ENCODE results near the gene KRTAP12-3.
"Not testable (repeated sequence)": the region's sequence is repeated elsewhere in the genome, so short reads cannot be mapped to it uniquely, and the experiment has no call there.

Gene KRTAP12-3

GRCh38 chr21:44644878-44645277 is 12.9 kb upstream of the KRTAP12-3 start:
- Histone ChIP-seq H3K27ac (replicated peaks; ENCODE audit: low read length) (no peak overlapping the region), H3K4ac (ENCODE audit: low read length) (no peak overlapping the region), H2AFZ (ENCODE audit: low read length) (no peak overlapping the region), H4K91ac (ENCODE audit: low read depth, low read length, poor library complexity) (no peak overlapping the region), H2BK15ac (ENCODE audit: low read length) (no peak overlapping the region), H4K8ac (ENCODE audit: low read depth, low read length) (no peak overlapping the region), H3K9ac (ENCODE audit: low read depth, low read length, poor library complexity) (no peak overlapping the region), H2BK5ac (ENCODE audit: low read length) (no peak overlapping the region), H3K4me3 (ENCODE audit: low read length in 2 of 2) (no peak overlapping the region), H3K27me3 (ENCODE audit: control insufficient read depth in 3 of 3, insufficient read depth in 3 of 3, low read depth in 1 of 3, low read length in 3 of 3) (peaks cover 0 to 15% (median 0%) of the 10 kb centered on the region in 3 experiments), H3K23ac (ENCODE audit: low read depth, low read length, poor library complexity) (no peak overlapping the region), H3K14ac (ENCODE audit: low read length) (no peak overlapping the region), H3K79me1 (ENCODE audit: low read depth, low read length) (no peaks in the 10 kb centered on the region), H3K36me3 (replicated peaks in 1 of 2; ENCODE audit: control insufficient read depth in 2 of 2, insufficient read depth in 2 of 2, low read length in 2 of 2) (no peaks in the 10 kb centered on the region), H3K9me3 (replicated peaks in 1 of 2; ENCODE audit: control insufficient read depth in 2 of 2, insufficient read depth in 1 of 2, low read depth in 1 of 2, low read length in 2 of 2) (peaks cover 4 to 6% of the 10 kb centered on the region in 2 donors), H3K18ac (ENCODE audit: low read length) (no peak overlapping the region), H3K4me1 (ENCODE audit: control insufficient read depth in 2 of 2, insufficient read depth in 1 of 2, low read depth in 1 of 2, low read length in 2 of 2) (peaks cover 0 to 3% of the 10 kb centered on the region in 2 donors), H2AK5ac (ENCODE audit: low read depth, low read length) (no peak overlapping the region), H3K4me2 (ENCODE audit: insufficient read depth, low read length, poor library complexity, severe bottlenecking) (no peak overlapping the region), H2BK120ac (ENCODE audit: low read depth, low read length) (no peak overlapping the region), H2BK12ac (ENCODE audit: low read length) (no peak overlapping the region)
- no CpG with 5 or more reads among the region's 2 CpGs for WGBS, 2 donors (ENCODE audit: extremely low coverage in 2 of 2, insufficient read length in 2 of 2, insufficient replicate concordance in 1 of 2)
- no peak for DNase-seq (ENCODE audit: low spot score)

GRCh38 chr21:44646366-44647221 is 11.1 kb upstream of the KRTAP12-3 start, which contains the start of gene KRTAP10-11:
KRTAP10-11 (plus strand) TSS chr21:44646414; CDS start chr21:44646459, 45 bp downstream.
- Histone ChIP-seq H3K14ac (ENCODE audit: low read length) (peak within 1 kb of the TSS; percentile 92), H4K8ac (ENCODE audit: low read depth, low read length) (peak within 1 kb of the TSS; percentile 50), H4K91ac (ENCODE audit: low read depth, low read length, poor library complexity) (peak within 1 kb of the TSS; percentile 66), H2AK5ac (ENCODE audit: low read depth, low read length) (peak within 1 kb of the TSS; percentile 74), H3K18ac (ENCODE audit: low read length) (peak within 1 kb of the TSS; percentile 91), H2BK12ac (ENCODE audit: low read length) (peak within 1 kb of the TSS; percentile 97), H3K4ac (ENCODE audit: low read length) (peak within 1 kb of the TSS; percentile 41), H3K27me3 (ENCODE audit: control insufficient read depth in 3 of 3, insufficient read depth in 3 of 3, low read depth in 1 of 3, low read length in 3 of 3) (peaks cover 0 to 15% (median 0%) of the 10 kb centered on the region in 3 experiments), H3K9ac (ENCODE audit: low read depth, low read length, poor library complexity) (peak within 1 kb of the TSS; percentile 73), H2BK15ac (ENCODE audit: low read length) (peak within 1 kb of the TSS; percentile 72), H3K23ac (ENCODE audit: low read depth, low read length, poor library complexity) (peak within 1 kb of the TSS; percentile 58)
- H2BK120ac ChIP-seq (ENCODE audit: low read depth, low read length); H2BK5ac ChIP-seq (ENCODE audit: low read length); H2AFZ ChIP-seq (ENCODE audit: low read length); H3K9me3 ChIP-seq (replicated peaks in 1 of 2; ENCODE audit: control insufficient read depth in 2 of 2, insufficient read depth in 1 of 2, low read depth in 1 of 2, low read length in 2 of 2); H3K36me3 ChIP-seq (replicated peaks in 1 of 2; ENCODE audit: control insufficient read depth in 2 of 2, insufficient read depth in 2 of 2, low read length in 2 of 2); H3K27ac ChIP-seq (replicated peaks; ENCODE audit: low read length); DNase-seq (ENCODE audit: low spot score); H3K79me1 ChIP-seq (ENCODE audit: low read depth, low read length); H3K4me3 ChIP-seq (ENCODE audit: low read length in 2 of 2); H3K4me2 ChIP-seq (ENCODE audit: insufficient read depth, low read length, poor library complexity, severe bottlenecking); H3K4me1 ChIP-seq (ENCODE audit: control insufficient read depth in 2 of 2, insufficient read depth in 1 of 2, low read depth in 1 of 2, low read length in 2 of 2): not testable (repeated sequence)
- WGBS, 2 donors (ENCODE audit: extremely low coverage in 2 of 2, insufficient read length in 2 of 2, insufficient replicate concordance in 1 of 2), result no CpG with 5 or more reads among the region's 21 CpGs

DNA sequence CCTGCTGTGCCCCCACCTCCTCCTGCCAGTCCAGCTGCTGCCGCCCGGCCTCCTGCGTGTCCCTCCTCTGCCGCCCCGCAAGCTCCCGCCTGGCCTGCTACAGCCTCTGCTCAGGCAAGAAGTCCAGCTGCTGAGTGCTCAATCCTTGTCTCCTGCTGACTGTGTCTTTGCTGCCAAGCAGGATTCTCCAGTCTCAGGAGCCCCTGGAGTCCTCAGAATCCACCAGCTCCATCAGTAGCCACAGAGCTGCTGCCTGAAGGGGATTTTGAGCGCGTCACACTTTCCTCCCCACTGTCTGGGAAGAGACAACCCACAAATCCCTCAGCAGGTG is 10.5 kb upstream of the KRTAP12-3 start:
- peak overlapping the region; percentile 66 for H4K91ac ChIP-seq (ENCODE audit: low read depth, low read length, poor library complexity)

DNA sequence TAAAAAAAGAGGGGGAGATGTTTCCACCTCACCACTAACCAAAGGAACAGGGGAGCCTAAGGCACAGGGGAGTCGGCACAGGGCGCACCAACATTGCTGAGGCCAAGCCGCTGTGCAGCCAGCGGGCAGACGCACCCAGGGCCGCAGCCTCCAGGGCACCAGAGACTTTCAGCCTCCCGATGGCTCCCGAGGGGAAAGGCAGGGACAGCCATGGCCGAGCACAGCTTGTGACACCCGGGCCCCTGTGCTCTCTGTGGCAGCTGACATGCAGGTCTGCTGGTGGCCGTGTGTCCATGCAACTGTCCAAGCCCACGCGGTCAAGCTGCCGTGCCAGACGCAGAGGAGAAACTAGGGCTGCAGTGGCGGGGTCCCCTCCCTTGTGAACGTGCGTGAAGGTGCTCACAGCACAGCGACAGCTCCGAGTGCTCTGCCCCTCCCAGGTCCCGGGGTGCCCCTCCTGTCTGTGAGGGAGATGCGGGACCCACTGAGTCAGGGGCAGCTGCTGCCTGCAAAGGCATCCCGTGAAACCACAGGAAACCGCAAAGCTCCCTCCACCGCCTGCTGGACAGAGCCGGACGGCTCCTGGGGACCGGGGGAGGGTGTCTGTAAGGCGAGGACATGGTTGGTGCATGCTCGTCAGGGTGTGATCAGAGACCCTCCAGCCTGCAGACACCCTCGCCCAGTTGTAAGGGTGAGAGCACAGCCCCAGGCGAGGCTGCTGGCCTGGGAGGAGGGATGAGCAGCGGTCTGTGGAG is 9.0 kb upstream of the KRTAP12-3 start:
- DNase-seq (ENCODE audit: low spot score), result no peak
- Histone ChIP-seq H2BK12ac (ENCODE audit: low read length) (no peak overlapping the region), H2BK5ac (ENCODE audit: low read length) (no peak overlapping the region), H3K4me3 (ENCODE audit: low read length in 2 of 2) (no peak overlapping the region), H3K9me3 (replicated peaks in 1 of 2; ENCODE audit: control insufficient read depth in 2 of 2, insufficient read depth in 1 of 2, low read depth in 1 of 2, low read length in 2 of 2) (peaks cover 0 to 4% of the 10 kb centered on the region in 2 donors), H2BK120ac (ENCODE audit: low read depth, low read length) (no peak overlapping the region), H3K4ac (ENCODE audit: low read length) (no peak overlapping the region), H2AK5ac (ENCODE audit: low read depth, low read length) (peak overlapping the region; percentile 72), H4K8ac (ENCODE audit: low read depth, low read length) (peak overlapping the region; percentile 95), H2AFZ (ENCODE audit: low read length) (no peak overlapping the region), H3K18ac (ENCODE audit: low read length) (peak overlapping the region; percentile 79), H4K91ac (ENCODE audit: low read depth, low read length, poor library complexity) (no peak overlapping the region), H3K4me2 (ENCODE audit: insufficient read depth, low read length, poor library complexity, severe bottlenecking) (no peak overlapping the region), H3K14ac (ENCODE audit: low read length) (no peak overlapping the region), H2BK15ac (ENCODE audit: low read length) (no peak overlapping the region), H3K23ac (ENCODE audit: low read depth, low read length, poor library complexity) (no peak overlapping the region), H3K27me3 (ENCODE audit: control insufficient read depth in 3 of 3, insufficient read depth in 3 of 3, low read depth in 1 of 3, low read length in 3 of 3) (peaks cover 0 to 15% (median 0%) of the 10 kb centered on the region in 3 experiments), H3K4me1 (ENCODE audit: control insufficient read depth in 2 of 2, insufficient read depth in 1 of 2, low read depth in 1 of 2, low read length in 2 of 2) (peaks cover 0 to 3% of the 10 kb centered on the region in 2 donors), H3K9ac (ENCODE audit: low read depth, low read length, poor library complexity) (no peak overlapping the region), H3K36me3 (replicated peaks in 1 of 2; ENCODE audit: control insufficient read depth in 2 of 2, insufficient read depth in 2 of 2, low read length in 2 of 2) (no peaks in the 10 kb centered on the region), H3K79me1 (ENCODE audit: low read depth, low read length) (no peaks in the 10 kb centered on the region), H3K27ac (replicated peaks; ENCODE audit: low read length) (no peak overlapping the region)
- WGBS, 2 donors (ENCODE audit: extremely low coverage in 2 of 2, insufficient read length in 2 of 2, insufficient replicate concordance in 1 of 2), result no CpG with 5 or more reads among the region's 33 CpGs

More for the DNA sequence above, 10.5 kb upstream of the KRTAP12-3 start:
- Histone ChIP-seq H2BK12ac (ENCODE audit: low read length) (peak overlapping the region; percentile 97), H2AK5ac (ENCODE audit: low read depth, low read length) (peak overlapping the region; percentile 74), H2BK120ac (ENCODE audit: low read depth, low read length) (no peak overlapping the region), H2BK5ac (ENCODE audit: low read length) (no peak overlapping the region), H3K4ac (ENCODE audit: low read length) (no peak overlapping the region), H4K8ac (ENCODE audit: low read depth, low read length) (peak overlapping the region; percentile 50), H3K4me2 (ENCODE audit: insufficient read depth, low read length, poor library complexity, severe bottlenecking) (no peak overlapping the region), H2AFZ (ENCODE audit: low read length) (peak overlapping the region; percentile 11), H3K14ac (ENCODE audit: low read length) (peak overlapping the region; percentile 92), H3K23ac (ENCODE audit: low read depth, low read length, poor library complexity) (peak overlapping the region; percentile 58), H2BK15ac (ENCODE audit: low read length) (peak overlapping the region; percentile 72), H3K27ac (replicated peaks; ENCODE audit: low read length) (no peak overlapping the region), H3K36me3 (replicated peaks in 1 of 2; ENCODE audit: control insufficient read depth in 2 of 2, insufficient read depth in 2 of 2, low read length in 2 of 2) (no peaks in the 10 kb centered on the region), H3K18ac (ENCODE audit: low read length) (peak overlapping the region; percentile 91), H3K9ac (ENCODE audit: low read depth, low read length, poor library complexity) (peak overlapping the region; percentile 73), H3K79me1 (ENCODE audit: low read depth, low read length) (no peaks in the 10 kb centered on the region), H3K4me3 (ENCODE audit: low read length in 2 of 2) (no peak overlapping the region), H3K4me1 (ENCODE audit: control insufficient read depth in 2 of 2, insufficient read depth in 1 of 2, low read depth in 1 of 2, low read length in 2 of 2) (peaks cover 0 to 3% of the 10 kb centered on the region in 2 donors), H3K27me3 (ENCODE audit: control insufficient read depth in 3 of 3, insufficient read depth in 3 of 3, low read depth in 1 of 3, low read length in 3 of 3) (peaks cover 0 to 15% (median 0%) of the 10 kb centered on the region in 3 experiments), H3K9me3 (replicated peaks in 1 of 2; ENCODE audit: control insufficient read depth in 2 of 2, insufficient read depth in 1 of 2, low read depth in 1 of 2, low read length in 2 of 2) (peaks cover 4% of the 10 kb centered on the region in 2 donors)
- DNase-seq (ENCODE audit: low spot score), result no peak
- no CpG with 5 or more reads among the region's 8 CpGs for WGBS, 2 donors (ENCODE audit: extremely low coverage in 2 of 2, insufficient read length in 2 of 2, insufficient replicate concordance in 1 of 2)
